Measurements from ENCODE around the gene UBXN7.

Gene UBXN7

DNA sequence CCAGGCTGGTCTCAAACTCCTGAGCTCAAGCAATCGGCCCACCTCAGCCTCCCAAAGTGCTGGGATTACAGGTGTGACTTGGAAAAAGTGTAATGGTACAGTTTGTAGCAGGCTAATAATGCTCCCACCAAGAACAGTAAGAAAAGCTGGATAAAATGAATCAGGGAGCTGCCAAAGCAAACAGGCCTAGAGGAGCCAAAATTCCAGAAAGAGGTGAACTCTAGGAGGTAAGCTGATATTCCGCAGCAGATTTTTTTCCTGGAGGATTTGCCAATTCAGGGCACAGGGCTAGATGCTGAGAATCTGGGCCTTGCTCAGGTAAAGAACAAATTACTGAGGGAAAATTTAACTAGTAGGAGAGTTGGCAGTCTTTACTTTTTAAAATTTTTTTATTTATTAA, 133.7 kb downstream of the UBXN7 start:
- TF ChIP-seq, protein P1, sequence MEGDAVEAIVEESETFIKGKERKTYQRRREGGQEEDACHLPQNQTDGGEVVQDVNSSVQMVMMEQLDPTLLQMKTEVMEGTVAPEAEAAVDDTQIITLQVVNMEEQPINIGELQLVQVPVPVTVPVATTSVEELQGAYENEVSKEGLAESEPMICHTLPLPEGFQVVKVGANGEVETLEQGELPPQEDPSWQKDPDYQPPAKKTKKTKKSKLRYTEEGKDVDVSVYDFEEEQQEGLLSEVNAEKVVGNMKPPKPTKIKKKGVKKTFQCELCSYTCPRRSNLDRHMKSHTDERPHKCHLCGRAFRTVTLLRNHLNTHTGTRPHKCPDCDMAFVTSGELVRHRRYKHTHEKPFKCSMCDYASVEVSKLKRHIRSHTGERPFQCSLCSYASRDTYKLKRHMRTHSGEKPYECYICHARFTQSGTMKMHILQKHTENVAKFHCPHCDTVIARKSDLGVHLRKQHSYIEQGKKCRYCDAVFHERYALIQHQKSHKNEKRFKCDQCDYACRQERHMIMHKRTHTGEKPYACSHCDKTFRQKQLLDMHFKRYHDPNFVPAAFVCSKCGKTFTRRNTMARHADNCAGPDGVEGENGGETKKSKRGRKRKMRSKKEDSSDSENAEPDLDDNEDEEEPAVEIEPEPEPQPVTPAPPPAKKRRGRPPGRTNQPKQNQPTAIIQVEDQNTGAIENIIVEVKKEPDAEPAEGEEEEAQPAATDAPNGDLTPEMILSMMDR (IDR thresholded peaks at IDR 0.05; ENCODE audit: extremely low read depth, missing control alignments), result no peak
- no peak for DNase-seq (ENCODE audit: low spot score)

All from GM20000 (cell line).